SK-N-SH (cell line): Measurements from ENCODE around the gene ANKK1. TPM values are rescaled to one million over a fixed set of nuclear protein-coding genes. Genes with fewer than 3 reads are reported as not detected.

Experiments
- CTCF ChIA-PET: fragments of 300-600, 350-600 bp; formaldehyde crosslinking; extraction: SDS; loops from one replicate; lab custom pipeline; 2021; lab: Yijun Ruan, JAX
- POLR2A ChIA-PET: fragments of 350-600 bp; sonication (Branson Sonifier 250); formaldehyde crosslinking; extraction: SDS; loops from one replicate; lab custom pipeline; 2020; ENCODE audit warnings: antibody characterized with exemption, inconsistent platforms; lab: Yijun Ruan, JAX
- DNase-seq: peaks from one replicate; pipeline ENCODE4 v3.0.0; 2012
- H2AFZ ChIP-seq: fragments of 200-600 bp; sonication (generic); 2 replicates; pipeline ENCODE4 v1.8.1; 2016; ENCODE audit warnings: antibody characterized with exemption, mild to moderate bottlenecking, low read depth
- H3F3A ChIP-seq: fragments of 200-600 bp; sonication (generic); replicated peaks from 2 replicates; pipeline ENCODE3; 2016; ENCODE audit warnings: antibody characterized with exemption, mild to moderate bottlenecking; ENCODE audit not compliant: insufficient read depth
- H3K27ac ChIP-seq, 2 experiments: fragments of 200-500 bp in 1 of 2; fragments of 200-600 bp in 1 of 2; sonication (Bioruptor generic) in 1 of 2; sonication (generic), shearing (Covaris generic) in 1 of 2; 2 replicates each; pipeline versions ENCODE4 v1.5.1 to v1.6.1; 2014 to 2016; ENCODE audit warnings: low read depth in 2 of 2, inconsistent platforms in 1 of 2, low read length in 1 of 2, mild to moderate bottlenecking in 1 of 2, mixed read lengths in 1 of 2
- H3K27me3 ChIP-seq: fragments of 200-600 bp; sonication (generic), shearing (Covaris generic); 2 replicates; pipeline ENCODE4 v1.6.1; 2016; ENCODE audit warnings: mixed run types; ENCODE audit not compliant: insufficient read depth
- H3K36me3 ChIP-seq, 2 experiments: fragments of 200-500 bp in 1 of 2; fragments of 200-600 bp in 1 of 2; sonication (Bioruptor generic) in 1 of 2; sonication (generic) in 1 of 2; replicated peaks in 1 of 2; 2 replicates each; pipeline versions ENCODE3 to v1.5.1; 2014 to 2016; ENCODE audit warnings: low read length in 1 of 2, mild to moderate bottlenecking in 1 of 2; ENCODE audit not compliant: insufficient read depth in 2 of 2, control insufficient read depth in 1 of 2
- H3K4me1 ChIP-seq, 2 experiments: fragments of 200-500 bp in 1 of 2; fragments of 200-600 bp in 1 of 2; sonication (Bioruptor generic) in 1 of 2; sonication (generic), shearing (Covaris generic) in 1 of 2; 2 replicates each; pipeline versions ENCODE4 v1.5.1 to v1.6.1; 2014 to 2016; ENCODE audit warnings: low read depth in 1 of 2, low read length in 1 of 2, mixed run types in 1 of 2; ENCODE audit not compliant: insufficient read depth in 2 of 2, control insufficient read depth in 1 of 2
- H3K4me2 ChIP-seq: fragments of 200-600 bp; sonication (generic), shearing (Covaris generic); 2 replicates; pipeline ENCODE4 v1.6.1; 2017; ENCODE audit warnings: mixed run types
- H3K4me3 ChIP-seq, 2 experiments: fragments of 200-500 bp in 1 of 2; fragments of 200-600 bp in 1 of 2; sonication (Bioruptor generic) in 1 of 2; sonication (generic), shearing (Covaris generic) in 1 of 2; 2 replicates each; pipeline versions ENCODE4 v1.5.1 to v1.8.1; 2014 to 2016; ENCODE audit warnings: low read depth in 2 of 2, inconsistent platforms in 1 of 2, low read length in 1 of 2, mild to moderate bottlenecking in 1 of 2, mixed read lengths in 1 of 2, moderate library complexity in 1 of 2
- H3K79me2 ChIP-seq: fragments of 200-600 bp; sonication (generic); 2 replicates; pipeline ENCODE4 v1.8.1; 2017; ENCODE audit warnings: mild to moderate bottlenecking; ENCODE audit not compliant: insufficient read depth
- H3K9ac ChIP-seq: fragments of 200-600 bp; sonication (generic); 2 replicates; pipeline ENCODE4 v1.6.1; 2017; ENCODE audit warnings: mixed run types
- H3K9me2 ChIP-seq: fragments of 200-600 bp; sonication (generic); 2 replicates; pipeline ENCODE4 v1.6.1; 2017; ENCODE audit warnings: mixed run types
- H3K9me3 ChIP-seq: fragments of 200-600 bp; sonication (generic); 2 replicates; pipeline ENCODE4 v1.6.1; 2017; ENCODE audit warnings: mixed run types, mild to moderate bottlenecking, moderate library complexity
- H4K20me1 ChIP-seq: fragments of 200-600 bp; sonication (generic); 2 replicates; pipeline ENCODE4 v1.6.1; 2017; ENCODE audit warnings: mild to moderate bottlenecking, mixed run types; ENCODE audit not compliant: insufficient read depth
- CHD2 ChIP-seq: fragments of 150-350 bp; IDR thresholded peaks from 2 replicates; pipeline ENCODE4 v1.6.1; 2018; ENCODE audit warnings: low read length; ENCODE audit not compliant: partially characterized antibody
- EP300 ChIP-seq, 2 experiments: IDR thresholded peaks; 2 replicates each; pipeline versions ENCODE4 v1.4.0 to v1.6.1; 2012; ENCODE audit warnings: borderline replicate concordance in 1 of 2, low read depth in 1 of 2, low read length in 1 of 2
- EZH2phosphoT487 ChIP-seq: fragments of 200-600 bp; sonication (generic); IDR thresholded peaks from 2 replicates; pipeline ENCODE4 v1.6.1; 2017; ENCODE audit warnings: low read depth, mixed run types, mild to moderate bottlenecking, antibody characterized with exemption, moderate library complexity, borderline replicate concordance
- FOSL2 ChIP-seq: IDR thresholded peaks from 2 replicates; pipeline ENCODE4 v1.4.0; 2012; ENCODE audit warnings: low read depth, mild to moderate bottlenecking, moderate library complexity, borderline replicate concordance
- FOXJ3 ChIP-seq: sonication (generic); formaldehyde crosslinking; IDR thresholded peaks from 2 replicates; pipeline ENCODE4 v1.5.1; 2020; ENCODE audit warnings: mild to moderate bottlenecking, missing genetic modification reagents
- GABPA ChIP-seq: IDR thresholded peaks from 2 replicates; pipeline ENCODE4 v1.4.0; 2012; ENCODE audit warnings: low read depth, mild to moderate bottlenecking
- MEF2A ChIP-seq: IDR thresholded peaks from 2 replicates; pipeline ENCODE4 v1.4.0; 2012; ENCODE audit warnings: low read depth, borderline replicate concordance
- MXI1 ChIP-seq: IDR thresholded peaks from 2 replicates; pipeline ENCODE4 v1.6.1; 2012; ENCODE audit warnings: mild to moderate bottlenecking, low read depth, low read length, improper control_type of control experiment
- NRF1 ChIP-seq: IDR thresholded peaks from 2 replicates; pipeline ENCODE4 v1.6.1; 2012; ENCODE audit warnings: low read depth, mild to moderate bottlenecking, low read length
- POLR2AphosphoS5 ChIP-seq: IDR thresholded peaks from 2 replicates; pipeline ENCODE4 v1.6.1; 2012; ENCODE audit warnings: low read depth, low read length
- REST ChIP-seq: IDR thresholded peaks from 2 replicates; pipeline ENCODE4 v1.6.1; 2012; ENCODE audit warnings: mild to moderate bottlenecking, low read depth, low read length, moderate library complexity
- RXRA ChIP-seq: IDR thresholded peaks from 2 replicates; pipeline ENCODE4 v1.4.0; 2012; ENCODE audit warnings: low read depth, mild to moderate bottlenecking, borderline replicate concordance
- SMC3 ChIP-seq: IDR thresholded peaks from 2 replicates; pipeline ENCODE4 v1.6.1; 2012; ENCODE audit warnings: low read depth, low read length, improper control_type of control experiment
- TAF1 ChIP-seq: IDR thresholded peaks from 2 replicates; pipeline ENCODE4 v1.6.1; 2012; ENCODE audit warnings: low read depth, mild to moderate bottlenecking, low read length, moderate library complexity, borderline replicate concordance
- TCF12 ChIP-seq: IDR thresholded peaks from 2 replicates; pipeline ENCODE4 v1.4.0; 2012
- USF2 ChIP-seq: fragments of 150-350 bp; IDR thresholded peaks from 2 replicates; pipeline ENCODE4 v1.6.1; 2017; ENCODE audit warnings: antibody characterized with exemption, low read length, low read depth, borderline replicate concordance
- YY1 ChIP-seq: IDR thresholded peaks from 2 replicates; pipeline ENCODE4 v1.4.0; 2012; ENCODE audit warnings: low read depth, mild to moderate bottlenecking
- ZBTB33 ChIP-seq: IDR thresholded peaks from 2 replicates; pipeline ENCODE4 v1.4.0; 2012; ENCODE audit warnings: low read depth, borderline replicate concordance
- WGBS: methylation state at CpG from one replicate; pipeline ENCODE4 v1.1.6; 2017; ENCODE audit warnings: low lambda C conversion rate; 5-methylcytosine and 5-hydroxymethylcytosine counted together
- polyA plus RNA-seq, 3 experiments: library from polyadenylated mRNA; depleted of rRNA; stranded (reverse); fragments of >200 nt; gene quantifications; 2 replicates each; pipeline ENCODE4 v1.2.3, GENCODE V29; 2012

The ANKK1 gene
- polyA plus RNA-seq, 1 of the 3 experiments (the other 2 are of a cell fraction): 0.05 TPM

GRCh38 chr11:113410414-113411135, 23.0 kb downstream of the ANKK1 start:
- Histone ChIP-seq H3K9me2 (no peaks in the 10 kb centered on the region), H3K36me3 (no peaks in the 10 kb centered on the region), H4K20me1 (no peaks in the 10 kb centered on the region), H3K27me3 (no peaks in the 10 kb centered on the region), H3F3A (no peaks in the 10 kb centered on the region), H3K4me1 (peaks cover 0 to 5% of the 10 kb centered on the region in 2 experiments; a peak in 1 of 4 replicates), H3K9me3 (no peaks in the 10 kb centered on the region), H3K4me2 (no peak overlapping the region), H3K27ac (no peak overlapping the region), H3K9ac (no peak overlapping the region), H2AFZ (no peak overlapping the region), H3K4me3 (no peak overlapping the region), H3K79me2 (no peaks in the 10 kb centered on the region)
- no peak for DNase-seq
- ChIA-PET CTCF (interaction anchor here (0.6 kb wide), 1 partner anchor 23 kb away, joined by 3 read pairs; no protein-coding TSS in a partner anchor), POLR2A (no interaction called here)
- 66% methylated on average over 16 of the region's 21 CpGs for WGBS
- no peak for TF ChIP-seq SMC3
- no peak for TF ChIP-seq USF2
- TF ChIP-seq GABPA: no peak
- TF ChIP-seq FOSL2: no peak
- TF ChIP-seq NRF1: no peak

- Histone ChIP-seq H3K9me3 (no peaks in the 10 kb centered on the region), H4K20me1 (no peaks in the 10 kb centered on the region), H3K27me3 (no peaks in the 10 kb centered on the region), H3K9me2 (no peaks in the 10 kb centered on the region), H3K4me1 (no peaks in the 10 kb centered on the region; a peak in 1 of 4 replicates), H3K9ac (no peak overlapping the region), H3F3A (no peaks in the 10 kb centered on the region), H3K4me2 (no peak overlapping the region), H3K27ac (no peak overlapping the region), H3K79me2 (no peaks in the 10 kb centered on the region), H2AFZ (no peak overlapping the region), H3K36me3 (no peaks in the 10 kb centered on the region), H3K4me3 (no peak overlapping the region)
- no peak for DNase-seq
- CTCF ChIA-PET: no interaction called here
- POLR2A ChIA-PET: no interaction called here
- 23% methylated on average over 3 of the region's 3 CpGs for WGBS
- TF ChIP-seq MEF2A: no peak
- no peak for TF ChIP-seq ZBTB33
- no peak for TF ChIP-seq EZH2phosphoT487
- no peak for TF ChIP-seq GABPA
- TF ChIP-seq YY1: no peak
- no peak for TF ChIP-seq EP300 (IDR thresholded peaks at IDR 0.05; ENCODE audit: borderline replicate concordance in 1 of 2, low read depth in 1 of 2, low read length in 1 of 2)
- TF ChIP-seq POLR2AphosphoS5: no peak
- no peak for TF ChIP-seq RXRA
- TF ChIP-seq REST: no peak
- TF ChIP-seq CHD2: no peak
- no peak for TF ChIP-seq TCF12
- TF ChIP-seq TAF1: no peak
- no peak for TF ChIP-seq USF2
- no peak for TF ChIP-seq FOXJ3 (CRISPR knock-in tag)
- TF ChIP-seq NRF1: no peak
- no peak for TF ChIP-seq MXI1
Measured at GRCh38 chr11:113411536-113411935, 24.0 kb downstream of the ANKK1 start.
